Activated naive CD8-positive, alpha-beta T cell treated with anti-CD3 and anti-CD28 coated beads, Interleukin-2, amount 10 ng/mL, durations not matched to agents 7 days and 5 days (primary cell): ENCODE results near the gene CCRL2. TPM values are rescaled to one million over a fixed set of nuclear protein-coding genes. Genes with fewer than 3 reads are reported as not detected.
"Not testable (repeated sequence)": the region's sequence is repeated elsewhere in the genome, so short reads cannot be mapped to it uniquely, and the experiment has no call there.

Experiments
- ATAC-seq: fragments of 150-1000 bp; cut with Tn5 transposase; one replicate; pipeline ENCODE4 v1.10.0; 2021; ENCODE audit warnings: low read depth, moderate library complexity
- POLR2A ChIA-PET: fragments of 350-600 bp; sonication (Branson Sonifier 250); formaldehyde crosslinking; loops from one replicate; lab custom pipeline; 2021; ENCODE audit warnings: antibody characterized with exemption; lab: Charles Lee
- DNase-seq: peaks from one replicate; pipeline ENCODE4 v3.0.0; 2021
- H3K27ac Mint-ChIP-seq: one replicate; pipeline ENCODE4 v1.8.0; 2022; ENCODE audit warnings: mild to moderate bottlenecking, mixed read lengths
- H3K27me3 Mint-ChIP-seq: one replicate; pipeline ENCODE4 v1.8.0; 2022; ENCODE audit warnings: mild to moderate bottlenecking, moderate library complexity, mixed read lengths
- H3K36me3 Mint-ChIP-seq: one replicate; pipeline ENCODE4 v1.8.0; 2021; ENCODE audit warnings: mild to moderate bottlenecking, mixed read lengths
- H3K4me1 Mint-ChIP-seq: one replicate; pipeline ENCODE4 v1.8.0; 2021; ENCODE audit warnings: mixed read lengths
- H3K4me3 Mint-ChIP-seq: one replicate; pipeline ENCODE4 v1.8.0; 2022; ENCODE audit warnings: mild to moderate bottlenecking, moderate library complexity, mixed read lengths
- H3K9me3 Mint-ChIP-seq: one replicate; pipeline ENCODE4 v1.8.0; 2021; ENCODE audit warnings: mixed read lengths
- total RNA-seq, 2 experiments: library from RNA; stranded (reverse); gene quantifications; one replicate each; pipeline ENCODE4 v1.2.3, GENCODE V29; 2021

CCRL2 gene
- total RNA-seq, 2 experiments from 2014 or later, result 13.5 to 14.4 TPM

- DNase-seq, result no peak
- Mint-ChIP-seq H3K36me3 (peaks cover 3% of the 10 kb centered on the region), H3K27ac (no peak overlapping the region), H3K4me1 (peaks cover 22% of the 10 kb centered on the region), H3K4me3 (no peak overlapping the region), H3K9me3 (no peaks in the 10 kb centered on the region), H3K27me3 (no peaks in the 10 kb centered on the region)
- POLR2A ChIA-PET, result interaction anchor here (1.2 kb wide), 1 partner anchor 15 kb away, joined by 4 read pairs; no protein-coding TSS in a partner anchor
- ATAC-seq, result no peak
Measured at GRCh38 chr3:46414739-46415138, 7.7 kb downstream of the CCRL2 start.

GRCh38 chr3:46416125-46416810, 9.2 kb downstream of the CCRL2 start:
- Mint-ChIP-seq H3K4me3 (peak overlapping the region; percentile 22), H3K9me3 (no peaks in the 10 kb centered on the region), H3K36me3 (no peaks in the 10 kb centered on the region), H3K27me3 (no peaks in the 10 kb centered on the region), H3K4me1 (peaks cover 15% of the 10 kb centered on the region), H3K27ac (peak overlapping the region; percentile 49)
- ATAC-seq (peak; percentile 41), DNase-seq (no peak)
- POLR2A ChIA-PET, result interaction anchor here (1.4 kb wide), 1 partner anchor 9 kb away, joined by 6 read pairs; the partner anchor contains the start of genes CCR5AS and CCRL2

DNA sequence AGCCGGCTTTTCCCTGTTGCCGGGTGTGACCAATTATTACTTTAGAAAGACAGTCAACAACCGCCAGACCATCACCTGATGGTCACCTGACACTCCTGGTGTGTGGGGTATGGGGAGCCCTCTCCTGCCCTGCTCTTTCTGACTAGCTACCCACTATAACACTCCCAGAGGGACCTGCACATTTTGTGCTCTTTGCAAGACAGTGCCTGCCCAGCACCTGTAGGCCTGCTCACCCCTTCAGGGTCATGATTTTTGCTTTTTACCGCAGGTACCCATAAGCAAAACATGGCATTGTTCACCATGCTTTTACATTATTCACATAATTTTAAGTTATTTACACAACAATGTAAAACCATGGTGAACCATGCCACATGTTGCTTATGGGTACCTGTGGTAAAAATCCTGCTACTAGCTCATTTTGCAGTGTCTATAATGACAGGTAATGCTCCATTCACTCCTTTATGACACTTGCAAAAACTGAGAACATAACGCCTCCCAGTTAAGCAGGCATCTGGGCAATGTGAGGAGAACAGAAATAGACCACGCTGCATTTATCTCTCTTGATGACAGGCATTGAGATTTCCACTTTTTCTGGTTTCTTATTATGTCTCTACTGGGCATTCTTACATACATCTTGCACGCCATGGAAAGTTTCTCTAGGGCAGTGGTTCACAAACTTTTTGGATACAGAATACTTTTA, 9.9 kb downstream of the CCRL2 start:
- peak; percentile 6 for ATAC-seq
- Mint-ChIP-seq H3K27me3 (no peaks in the 10 kb centered on the region), H3K9me3 (no peaks in the 10 kb centered on the region), H3K36me3 (no peaks in the 10 kb centered on the region), H3K4me1 (peaks cover 15% of the 10 kb centered on the region), H3K27ac (peak overlapping the region; percentile 49), H3K4me3 (no peak overlapping the region)
- no peak for DNase-seq
- POLR2A ChIA-PET, result interaction anchor here (1.4 kb wide), 1 partner anchor 10 kb away, joined by 6 read pairs; the partner anchor contains the start of genes CCR5AS and CCRL2

GRCh38 chr3:46417841-46418611, 11.0 kb downstream of the CCRL2 start:
- Mint-ChIP-seq H3K27me3 (no peaks in the 10 kb centered on the region), H3K4me1 (peaks cover 15% of the 10 kb centered on the region), H3K4me3 (no peak overlapping the region), H3K27ac (no peak overlapping the region), H3K36me3 (no peaks in the 10 kb centered on the region), H3K9me3 (no peaks in the 10 kb centered on the region)
- DNase-seq, result no peak
- POLR2A ChIA-PET, result no interaction called here
- ATAC-seq, result no peak

- Mint-ChIP-seq H3K36me3 (no peaks in the 10 kb centered on the region), H3K9me3 (no peaks in the 10 kb centered on the region), H3K4me3 (no peak overlapping the region), H3K4me1 (peaks cover 14% of the 10 kb centered on the region), H3K27ac (no peak overlapping the region), H3K27me3 (no peaks in the 10 kb centered on the region)
- DNase-seq (no peak), ATAC-seq (no peak)
- POLR2A ChIA-PET, result no interaction called here
Measured at GRCh38 chr3:46419816-46420215, 12.8 kb downstream of the CCRL2 start.

DNA sequence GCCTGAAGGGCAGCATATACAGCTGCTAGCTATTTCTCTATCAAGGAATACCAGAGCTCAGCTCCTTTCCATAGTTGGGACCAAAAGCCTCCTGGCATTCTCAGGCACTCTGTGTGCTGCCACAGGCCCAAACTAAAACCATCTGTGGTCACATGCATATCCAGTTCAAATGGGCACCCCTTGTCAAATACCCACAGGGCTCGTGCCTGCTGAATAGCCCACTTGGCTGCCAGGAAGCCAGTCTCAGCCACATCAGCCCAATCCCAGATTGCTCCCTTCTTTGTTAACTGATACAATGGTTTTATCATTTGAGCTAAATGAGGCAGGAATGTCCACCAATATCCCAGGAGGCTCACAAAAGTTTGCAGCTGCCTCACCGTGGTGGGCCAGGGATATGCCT, 13.9 kb downstream of the CCRL2 start:
- POLR2A ChIA-PET, result no interaction called here
- DNase-seq (no peak), ATAC-seq (no peak)
- H3K4me1 Mint-ChIP-seq, result peaks cover 10% of the 10 kb centered on the region
- no peaks in the 10 kb centered on the region for H3K27me3 Mint-ChIP-seq
- H3K27ac Mint-ChIP-seq, result no peak overlapping the region
- H3K36me3 Mint-ChIP-seq, result no peaks in the 10 kb centered on the region
- no peaks in the 10 kb centered on the region for H3K9me3 Mint-ChIP-seq
- H3K4me3 Mint-ChIP-seq, result no peak overlapping the region

- H3K27ac Mint-ChIP-seq, result no peak overlapping the region
- H3K27me3 Mint-ChIP-seq, result no peaks in the 10 kb centered on the region
- no peak for DNase-seq
- H3K4me1 Mint-ChIP-seq, result peaks cover 17% of the 10 kb centered on the region
- no peaks in the 10 kb centered on the region for H3K9me3 Mint-ChIP-seq
- H3K4me3 Mint-ChIP-seq, result no peak overlapping the region
- H3K36me3 Mint-ChIP-seq, result no peaks in the 10 kb centered on the region
- no peak for ATAC-seq
- POLR2A ChIA-PET, result no interaction called here
Measured at GRCh38 chr3:46422617-46423016, 15.6 kb downstream of the CCRL2 start.

DNA sequence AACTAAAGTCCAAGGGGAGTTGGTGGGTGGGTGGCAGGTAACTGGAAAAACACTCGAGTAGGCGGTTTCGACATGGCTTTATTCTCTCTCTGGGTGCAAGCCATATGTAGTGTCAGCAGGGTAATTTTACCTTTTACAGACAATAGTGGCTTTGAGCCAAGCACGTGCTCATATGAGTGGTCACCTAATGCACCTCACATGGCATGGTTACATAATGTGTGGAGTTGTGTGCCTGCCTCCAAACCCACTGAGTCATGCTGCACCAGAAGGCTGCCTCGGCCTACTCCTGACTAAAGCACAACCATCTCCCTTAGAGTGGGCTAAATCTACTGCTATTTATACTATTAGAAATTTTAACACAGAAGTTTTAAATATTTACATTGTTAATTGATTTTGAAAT, 16.5 kb downstream of the CCRL2 start:
- H3K4me3 Mint-ChIP-seq, result no peak overlapping the region
- peaks cover 18% of the 10 kb centered on the region for H3K4me1 Mint-ChIP-seq
- DNase-seq (no peak), ATAC-seq (no peak)
- POLR2A ChIA-PET, result interaction anchor here (1.0 to 1.3 kb wide), 2 partner anchors 14 to 16 kb away, joined by 3 read pairs; partner anchors contain the start of genes CCR5AS and CCRL2
- H3K9me3 Mint-ChIP-seq, result no peaks in the 10 kb centered on the region
- no peaks in the 10 kb centered on the region for H3K27me3 Mint-ChIP-seq
- no peak overlapping the region for H3K27ac Mint-ChIP-seq
- no peaks in the 10 kb centered on the region for H3K36me3 Mint-ChIP-seq

DNA sequence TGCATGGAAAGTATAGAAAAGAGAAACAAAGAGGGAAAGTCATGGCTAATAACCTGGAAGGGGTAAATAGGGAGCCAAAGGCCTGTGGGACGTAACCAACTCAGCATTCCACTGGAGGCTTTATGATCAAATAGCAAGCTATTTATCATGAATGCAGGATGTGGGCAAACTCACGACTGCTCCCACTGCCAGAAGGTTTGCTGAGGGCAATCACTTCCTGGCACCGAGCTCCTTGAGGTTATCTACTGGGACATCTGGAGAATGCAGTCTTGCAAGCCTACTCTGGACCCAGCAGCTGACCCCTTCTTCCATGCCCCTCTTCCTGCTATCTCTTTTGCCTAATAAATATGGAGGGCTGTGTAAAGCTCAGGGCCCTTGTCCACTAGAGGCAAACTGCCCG, 19.4 kb downstream of the CCRL2 start:
- H3K9me3 Mint-ChIP-seq, ATAC-seq, H3K4me3 Mint-ChIP-seq, H3K36me3 Mint-ChIP-seq, DNase-seq, H3K27me3 Mint-ChIP-seq, H3K27ac Mint-ChIP-seq: not testable (repeated sequence)
- H3K4me1 Mint-ChIP-seq, result peaks cover 18% of the 10 kb centered on the region
- POLR2A ChIA-PET, result interaction anchor here (1.2 to 1.3 kb wide), 3 partner anchors 19 to 54 kb away, joined by 3 to 5 read pairs (median 3); partner anchors contain the start of genes CCR5AS and CCRL2

DNA sequence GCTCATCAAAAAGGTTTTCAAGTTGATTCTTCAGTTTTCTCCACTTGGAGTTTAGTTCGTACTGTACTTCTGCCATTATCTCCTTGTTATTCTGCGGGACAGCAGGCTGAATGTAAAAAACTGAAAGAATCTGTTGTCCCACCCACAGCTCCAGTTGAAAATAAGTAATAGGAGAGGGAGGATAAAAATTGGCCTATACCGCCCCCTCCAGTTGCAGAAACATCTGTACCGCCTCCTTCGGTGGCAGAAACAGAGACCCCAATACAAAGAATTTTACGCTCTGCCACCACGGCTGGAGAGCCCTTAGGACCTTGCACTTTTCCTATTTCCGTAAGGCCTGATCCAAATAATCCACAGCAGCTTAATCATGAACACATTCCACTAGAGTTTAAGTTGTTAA, 20.3 kb downstream of the CCRL2 start:
- H3K4me3 Mint-ChIP-seq, DNase-seq, H3K27ac Mint-ChIP-seq, H3K36me3 Mint-ChIP-seq, H3K27me3 Mint-ChIP-seq, ATAC-seq, H3K9me3 Mint-ChIP-seq: not testable (repeated sequence)
- H3K4me1 Mint-ChIP-seq, result peaks cover 18% of the 10 kb centered on the region
- POLR2A ChIA-PET, result interaction anchor here (1.3 kb wide), 1 partner anchor 20 kb away, joined by 3 read pairs; the partner anchor contains the start of genes CCR5AS and CCRL2

- Mint-ChIP-seq H3K36me3 (peaks cover 4% of the 10 kb centered on the region), H3K9me3 (peaks cover 6% of the 10 kb centered on the region), H3K4me3 (no peak overlapping the region), H3K27ac (no peak overlapping the region), H3K4me1 (peaks cover 19% of the 10 kb centered on the region), H3K27me3 (peaks cover 3% of the 10 kb centered on the region)
- DNase-seq (no peak), ATAC-seq (no peak)
- POLR2A ChIA-PET, result no interaction called here
Measured at GRCh38 chr3:46427916-46428833, 21.1 kb downstream of the CCRL2 start.

GRCh38 chr3:46429250-46429649, 22.2 kb downstream of the CCRL2 start:
- Mint-ChIP-seq H3K36me3 (peaks cover 4% of the 10 kb centered on the region), H3K27ac (no peak overlapping the region), H3K4me3 (no peak overlapping the region), H3K4me1 (peaks cover 25% of the 10 kb centered on the region), H3K27me3 (peaks cover 3% of the 10 kb centered on the region), H3K9me3 (peaks cover 7% of the 10 kb centered on the region)
- POLR2A ChIA-PET, result no interaction called here
- no peak for DNase-seq
- ATAC-seq, result no peak
